KBM-7 (cell line): Measurements from ENCODE around the gene DNAH11.
"Not testable (repeated sequence)": the region's sequence is repeated elsewhere in the genome, so short reads cannot be mapped to it uniquely, and the experiment has no call there.

ENCODE experiments used
- DNase-seq: peaks from one replicate; pipeline ENCODE4 v3.0.0-alpha.2; 2015
- in situ Hi-C: fragments of 300-500 bp; cut with MboI; formaldehyde crosslinking; loops from 2 replicates; pipeline ENCODE4 v1.14.3; 2020; ENCODE audit warnings: low sequenced_read_pairs, low pct_unique_long_range_greater_than_20kb, mixed read lengths

DNAH11 gene, protein sequence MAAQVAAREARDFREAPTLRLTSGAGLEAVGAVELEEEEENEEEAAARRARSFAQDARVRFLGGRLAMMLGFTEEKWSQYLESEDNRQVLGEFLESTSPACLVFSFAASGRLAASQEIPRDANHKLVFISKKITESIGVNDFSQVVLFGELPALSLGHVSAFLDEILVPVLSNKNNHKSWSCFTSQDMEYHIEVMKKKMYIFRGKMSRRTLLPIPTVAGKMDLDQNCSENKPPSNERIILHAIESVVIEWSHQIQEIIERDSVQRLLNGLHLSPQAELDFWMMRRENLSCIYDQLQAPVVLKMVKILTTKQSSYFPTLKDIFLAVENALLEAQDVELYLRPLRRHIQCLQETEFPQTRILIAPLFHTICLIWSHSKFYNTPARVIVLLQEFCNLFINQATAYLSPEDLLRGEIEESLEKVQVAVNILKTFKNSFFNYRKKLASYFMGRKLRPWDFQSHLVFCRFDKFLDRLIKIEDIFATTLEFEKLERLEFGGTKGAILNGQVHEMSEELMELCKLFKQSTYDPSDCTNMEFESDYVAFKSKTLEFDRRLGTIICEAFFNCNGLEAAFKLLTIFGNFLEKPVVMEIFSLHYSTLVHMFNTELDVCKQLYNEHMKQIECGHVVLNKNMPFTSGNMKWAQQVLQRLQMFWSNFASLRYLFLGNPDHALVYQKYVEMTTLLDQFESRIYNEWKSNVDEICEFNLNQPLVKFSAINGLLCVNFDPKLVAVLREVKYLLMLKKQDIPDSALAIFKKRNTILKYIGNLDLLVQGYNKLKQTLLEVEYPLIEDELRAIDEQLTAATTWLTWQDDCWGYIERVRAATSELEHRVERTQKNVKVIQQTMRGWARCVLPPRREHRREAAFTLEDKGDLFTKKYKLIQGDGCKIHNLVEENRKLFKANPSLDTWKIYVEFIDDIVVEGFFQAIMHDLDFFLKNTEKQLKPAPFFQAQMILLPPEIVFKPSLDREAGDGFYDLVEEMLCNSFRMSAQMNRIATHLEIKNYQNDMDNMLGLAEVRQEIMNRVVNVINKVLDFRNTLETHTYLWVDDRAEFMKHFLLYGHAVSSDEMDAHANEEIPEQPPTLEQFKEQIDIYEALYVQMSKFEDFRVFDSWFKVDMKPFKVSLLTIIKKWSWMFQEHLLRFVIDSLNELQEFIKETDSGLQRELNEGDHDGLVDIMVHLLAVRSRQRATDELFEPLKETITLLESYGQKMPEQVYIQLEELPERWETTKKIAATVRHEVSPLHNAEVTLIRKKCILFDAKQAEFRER (N-terminal part only)

DNA sequence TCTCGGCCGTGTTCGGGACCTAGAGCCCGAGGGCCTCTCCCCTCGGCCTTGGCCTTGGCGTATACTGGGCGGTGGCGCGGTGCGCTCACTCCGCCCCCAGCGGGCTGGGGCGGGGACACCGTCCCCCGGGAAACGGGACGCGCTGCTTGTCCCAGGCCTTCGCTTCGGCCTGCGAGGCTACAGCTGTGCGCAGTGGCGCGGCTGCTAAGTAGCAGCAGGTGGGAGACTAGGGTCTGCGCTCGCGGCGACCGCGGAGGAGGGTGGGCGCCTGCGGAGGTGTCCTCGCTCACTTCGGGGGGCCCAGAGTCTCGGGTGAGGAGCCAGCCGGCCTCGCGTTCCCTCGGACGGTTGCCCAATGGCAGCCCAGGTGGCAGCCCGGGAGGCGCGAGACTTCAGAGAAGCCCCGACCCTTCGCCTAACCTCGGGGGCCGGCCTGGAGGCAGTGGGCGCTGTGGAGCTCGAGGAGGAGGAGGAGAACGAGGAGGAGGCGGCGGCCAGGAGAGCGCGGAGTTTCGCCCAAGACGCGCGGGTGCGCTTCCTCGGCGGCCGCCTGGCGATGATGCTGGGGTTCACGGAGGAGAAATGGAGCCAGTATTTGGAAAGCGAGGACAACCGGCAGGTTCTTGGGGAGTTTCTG, at the start of gene DNAH11:
TSS of gene DNAH11 (plus strand) at position 149 of the 637 bp plus-strand sequence. CDS start at position 356, 207 bp downstream.
- in situ Hi-C loops = no loop called here
- no peak for DNase-seq

- in situ Hi-C loops = no loop called here
- no peak for DNase-seq
Observed at GRCh38 chr7:21495731-21496130, 47.1 kb upstream of the DNAH11 start.

DNA sequence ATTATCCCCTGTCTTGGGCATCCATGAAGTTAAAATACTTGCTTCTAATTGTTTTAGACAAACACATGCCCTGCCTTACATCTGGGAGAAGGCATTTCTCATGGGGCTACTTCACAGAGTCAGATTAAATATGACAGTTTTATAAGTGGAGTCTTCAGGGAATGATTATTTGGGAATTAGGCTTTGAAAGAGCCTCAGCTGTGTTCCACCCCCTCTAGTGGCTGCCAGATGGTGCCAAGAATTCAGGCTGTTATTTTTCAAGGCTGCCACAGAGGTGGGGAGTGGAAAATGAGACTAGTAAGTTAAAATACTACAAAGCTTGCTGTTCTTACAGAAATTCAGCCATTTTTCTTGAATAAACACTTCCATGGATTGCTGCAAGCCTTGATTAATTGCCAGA, 45.8 kb upstream of the DNAH11 start:
- DNase-seq = no peak
- in situ Hi-C loops = no loop called here

- in situ Hi-C loops = loop anchor here (25.0 kb wide), 2 partner anchors 238 to 713 kb away; partner anchors contain the start of gene SP8
- no peak for DNase-seq
Observed at GRCh38 chr7:21500117-21500832, 42.6 kb upstream of the DNAH11 start.

- no peak for DNase-seq
- in situ Hi-C loops = loop anchor here (25.0 kb wide), 2 partner anchors 242 to 717 kb away; partner anchors contain the start of gene SP8
Observed at GRCh38 chr7:21504021-21504420, 38.8 kb upstream of the DNAH11 start.

GRCh38 chr7:21507627-21508343, 35.1 kb upstream of the DNAH11 start:
- in situ Hi-C loops = loop anchor here (25.0 kb wide), 2 partner anchors 245 to 720 kb away; partner anchors contain the start of gene SP8
- DNase-seq = peak; percentile 69

GRCh38 chr7:21508538-21508937, 34.3 kb upstream of the DNAH11 start:
- in situ Hi-C loops = loop anchor here (25.0 kb wide), 2 partner anchors 246 to 721 kb away; partner anchors contain the start of gene SP8
- DNase-seq = no peak

DNA sequence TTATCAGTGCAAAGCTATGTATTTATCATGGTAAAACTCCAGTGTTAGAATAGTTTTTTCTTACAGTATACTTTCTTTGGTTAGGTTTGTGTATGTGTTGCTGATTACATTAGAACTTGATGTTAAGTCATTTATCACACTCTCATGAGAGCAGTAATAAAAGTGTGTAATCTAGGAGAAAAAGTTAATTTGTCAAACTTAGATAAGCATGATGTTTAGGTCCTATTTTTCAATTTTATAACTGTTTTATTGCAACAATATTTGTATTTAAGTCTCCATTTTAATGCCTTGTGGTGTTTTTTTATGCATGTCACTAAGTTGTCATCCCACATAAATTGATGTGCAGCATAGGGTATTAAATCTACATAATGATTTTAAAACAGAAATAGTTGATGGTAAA, 28.8 kb upstream of the DNAH11 start:
- DNase-seq = no peak
- in situ Hi-C loops = loop anchor here (25.0 kb wide), 2 partner anchors 252 to 727 kb away; partner anchors contain the start of gene SP8

GRCh38 chr7:21524680-21525079, 18.2 kb upstream of the DNAH11 start:
- DNase-seq = no peak
- in situ Hi-C loops = loop anchor here (25.0 kb wide), 2 partner anchors 262 to 737 kb away; partner anchors contain the start of gene SP8

DNA sequence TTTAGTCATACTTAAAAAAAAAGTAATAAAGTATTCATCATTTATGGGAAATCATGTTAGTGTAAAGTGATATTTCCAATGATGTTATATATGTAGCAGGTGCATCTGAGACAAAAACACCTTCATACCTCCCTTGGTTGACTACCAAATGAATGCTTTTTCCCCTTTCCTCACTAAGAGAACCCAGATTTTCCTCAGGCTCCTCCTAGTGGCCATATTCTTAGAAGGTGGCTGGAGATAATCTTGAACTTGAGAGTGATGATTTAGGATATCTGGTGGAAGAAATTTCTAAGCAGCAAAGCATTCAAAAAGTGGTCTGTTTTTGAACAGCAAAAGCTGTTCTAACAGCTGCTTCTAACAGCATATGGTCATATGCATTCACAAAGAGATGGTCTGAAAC, 16.8 kb upstream of the DNAH11 start:
- DNase-seq = peak; percentile 27
- in situ Hi-C loops = no loop called here

GRCh38 chr7:21526448-21526847, 16.4 kb upstream of the DNAH11 start:
- in situ Hi-C loops = no loop called here
- no peak for DNase-seq

GRCh38 chr7:21532485-21532884, 10.4 kb upstream of the DNAH11 start:
- DNase-seq, in situ Hi-C loops: not testable (repeated sequence)

DNA sequence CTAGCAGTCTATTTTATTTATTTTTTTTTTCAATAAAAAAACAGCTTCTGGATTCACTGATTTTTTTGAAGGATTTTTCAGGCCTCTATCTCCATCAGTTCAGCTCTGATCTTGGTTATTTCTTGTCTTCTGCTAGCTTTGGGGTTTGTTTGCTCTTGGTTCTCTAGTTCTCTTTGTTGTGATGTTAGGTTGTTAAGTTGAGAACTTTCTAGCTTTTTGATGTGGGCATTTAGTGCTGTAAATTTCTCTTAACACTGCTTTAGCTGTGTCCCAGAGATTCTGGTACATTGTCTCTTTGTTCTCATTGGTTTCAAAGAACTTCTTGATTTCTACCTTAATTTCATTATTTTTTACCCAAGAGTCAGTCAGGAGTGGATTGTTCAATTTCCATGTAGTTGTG, 9.2 kb upstream of the DNAH11 start:
- in situ Hi-C loops, DNase-seq: not testable (repeated sequence)

DNA sequence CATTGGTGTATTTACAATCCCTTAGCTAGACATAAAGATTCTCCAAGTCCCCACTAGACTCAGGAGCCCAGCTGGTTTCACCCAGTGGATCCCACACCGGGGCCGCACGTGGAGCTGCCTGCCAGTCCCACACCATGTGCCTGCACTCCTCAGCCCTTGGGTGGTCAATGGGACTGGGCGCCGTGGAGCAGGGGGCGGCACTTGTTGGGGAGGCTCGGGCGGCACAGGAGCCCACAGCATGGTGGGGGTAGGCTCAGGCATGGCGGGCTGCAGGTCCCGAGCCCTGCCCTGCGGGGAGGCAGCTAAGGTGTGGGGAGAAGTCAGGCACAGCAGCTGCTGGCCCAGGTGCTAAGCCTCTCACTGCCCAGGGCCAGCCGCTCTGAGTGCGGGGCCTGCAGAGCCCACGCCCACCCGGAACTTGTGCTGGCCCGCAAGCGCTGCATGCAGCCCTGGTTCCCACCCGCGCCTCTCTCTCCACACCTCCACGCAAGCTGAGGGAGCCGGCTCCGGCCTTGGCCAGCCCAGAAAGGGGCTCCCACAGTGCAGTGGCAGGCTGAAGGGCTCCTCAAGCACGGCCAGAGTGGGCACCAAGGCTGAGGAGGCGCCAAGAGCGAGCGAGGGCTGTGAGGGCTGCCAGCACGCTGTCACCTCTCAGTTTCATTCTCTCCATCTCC, 6.3 kb upstream of the DNAH11 start:
- in situ Hi-C loops, DNase-seq: not testable (repeated sequence)

DNA sequence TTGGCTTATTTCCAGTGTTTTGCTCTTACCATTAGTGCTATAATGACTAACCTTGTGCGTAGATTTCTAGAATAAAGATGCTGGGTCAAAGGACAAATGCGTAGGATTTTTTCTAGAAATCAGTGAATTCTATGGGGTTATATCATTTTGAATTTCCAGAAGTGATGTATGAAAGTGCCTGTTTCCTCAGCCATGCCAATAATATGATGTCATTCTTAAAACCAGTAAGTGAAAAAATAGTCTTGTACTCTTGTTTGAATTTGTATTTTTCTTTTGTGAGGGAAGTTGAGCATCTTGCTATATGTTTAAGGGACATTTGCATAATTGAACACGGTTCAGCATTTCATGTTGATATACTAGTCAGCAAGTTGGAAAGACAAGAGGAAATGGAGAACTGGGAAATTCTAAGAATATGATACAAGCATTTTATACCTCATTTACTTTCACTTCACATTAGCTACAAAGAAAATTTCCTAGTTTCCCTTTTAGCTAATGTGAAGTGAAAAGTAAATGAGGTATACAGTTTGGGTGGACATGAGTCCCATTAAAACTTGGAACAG, 3.8 kb upstream of the DNAH11 start:
- no peak for DNase-seq
- in situ Hi-C loops = no loop called here

DNA sequence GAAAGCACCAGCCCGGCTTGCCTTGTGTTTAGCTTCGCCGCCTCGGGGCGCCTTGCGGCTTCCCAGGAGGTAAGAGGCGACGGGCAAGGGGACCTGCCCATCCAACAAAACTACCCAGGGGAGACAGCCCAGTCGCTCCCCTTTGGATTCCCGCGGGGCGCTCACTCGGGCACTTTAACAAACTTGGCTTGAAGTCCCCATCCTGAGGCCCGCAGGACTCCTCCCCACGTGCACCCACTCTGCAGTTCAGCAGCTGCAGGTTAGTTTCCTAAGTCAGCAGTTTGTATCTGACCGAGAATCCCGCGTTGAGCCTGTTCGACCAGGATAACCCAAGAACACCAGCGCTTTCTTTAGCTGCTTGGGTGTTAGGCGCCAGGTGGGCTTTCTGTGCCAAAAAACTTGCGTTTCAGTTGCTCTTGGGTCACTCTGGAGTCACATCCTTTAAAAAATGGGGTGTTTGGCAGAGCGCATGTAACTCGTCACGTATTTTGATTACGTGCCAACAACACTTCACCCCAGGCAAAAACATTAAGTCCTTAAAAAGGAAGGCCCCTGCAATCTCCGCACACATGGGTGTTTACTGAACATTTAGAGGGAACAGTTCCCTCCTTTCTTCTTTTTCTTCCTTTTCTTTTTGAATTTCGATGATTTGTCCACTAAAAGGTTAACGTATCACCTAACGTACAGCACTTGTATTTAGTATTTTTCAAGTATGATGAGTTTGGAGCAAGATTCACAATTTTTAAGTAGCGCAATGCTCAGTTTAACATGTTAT, 876 bp downstream of the DNAH11 start:
- DNase-seq = no peak
- in situ Hi-C loops = no loop called here
